OCI-LY3 (cell line): ENCODE results near the gene IRGQ.

Experiments
- H2AFZ ChIP-seq: fragments of 200-600, 300-600 bp; shearing (Covaris generic); 2 replicates; pipeline ENCODE4 v1.6.0; 2014; ENCODE audit warnings: antibody characterized with exemption, low read depth, low read length
- H3K27ac ChIP-seq: fragments of 200-600, 300-600 bp; sonication (generic); 2 replicates; pipeline ENCODE4 v1.5.1; 2014; ENCODE audit warnings: mild to moderate bottlenecking, low read length, moderate library complexity, mixed read lengths
- H3K27me3 ChIP-seq: fragments of 200-600, 300-600 bp; sonication (generic); 2 replicates; pipeline ENCODE4 v1.6.1; 2014; ENCODE audit warnings: low read depth, low read length, mixed read lengths
- H3K36me3 ChIP-seq: fragments of 200-600, 300-600 bp; sonication (generic); replicated peaks from 2 replicates; pipeline ENCODE3; 2014; ENCODE audit warnings: low read depth, low read length, mixed read lengths
- H3K4me1 ChIP-seq: fragments of 300-600, 200-600 bp; sonication (generic); 2 replicates; pipeline ENCODE4 v1.6.1; 2014; ENCODE audit warnings: low read length, mixed read lengths
- H3K4me2 ChIP-seq: fragments of 200-600, 300-600 bp; sonication (generic); 2 replicates; pipeline ENCODE4 v1.6.1; 2014; ENCODE audit warnings: low read length, mixed read lengths
- H3K4me3 ChIP-seq: fragments of 300-600, 200-600 bp; sonication (generic); 2 replicates; pipeline ENCODE4 v1.5.1; 2014; ENCODE audit warnings: antibody characterized with exemption, mild to moderate bottlenecking, low read length, moderate library complexity
- H3K79me2 ChIP-seq: fragments of 300-600, 200-600 bp; shearing (Covaris generic); 2 replicates; pipeline ENCODE4 v1.6.1; 2014; ENCODE audit warnings: mild to moderate bottlenecking, low read length, mixed read lengths
- H3K9ac ChIP-seq: fragments of 300-600, 200-600 bp; shearing (Covaris generic); 2 replicates; pipeline ENCODE4 v1.6.0; 2014; ENCODE audit warnings: mild to moderate bottlenecking, low read length, moderate library complexity
- H3K9me3 ChIP-seq: fragments of 200-600, 300-600 bp; shearing (Covaris generic); 2 replicates; pipeline ENCODE4 v1.6.1; 2014; ENCODE audit warnings: low read length, mixed read lengths; ENCODE audit not compliant: insufficient read depth
- H4K20me1 ChIP-seq: fragments of 200-600, 300-600 bp; sonication (generic); 2 replicates; pipeline ENCODE4 v1.6.1; 2016; ENCODE audit warnings: low read length, mixed read lengths; ENCODE audit not compliant: insufficient read depth
- CTCF ChIP-seq: fragments of 200-600, 300-600 bp; sonication (generic); IDR thresholded peaks from 2 replicates; pipeline ENCODE4 v1.5.1; 2014; ENCODE audit warnings: antibody characterized with exemption, low read length, low read depth
- EZH2phosphoT487 ChIP-seq: fragments of 200-600 bp; shearing (Covaris generic); IDR thresholded peaks from 2 replicates; pipeline ENCODE4 v1.6.1; 2018; ENCODE audit warnings: antibody characterized with exemption, mixed run types, low read depth

The IRGQ gene

GRCh38 chr19:43596842-43597461, 1.0 kb upstream of the IRGQ start:
- no peak for TF ChIP-seq CTCF
- TF ChIP-seq EZH2phosphoT487, result no peak
- H3K4me1 ChIP-seq, result peaks cover 22% of the 10 kb centered on the region
- H3K4me2 ChIP-seq, result peak overlapping the region; percentile 93
- H3K27ac ChIP-seq, result peak overlapping the region; percentile 81
- H3K9ac ChIP-seq, result peak overlapping the region; percentile 88
- no peaks in the 10 kb centered on the region for H4K20me1 ChIP-seq
- H3K27me3 ChIP-seq, result no peaks in the 10 kb centered on the region
- H2AFZ ChIP-seq, result peak overlapping the region; percentile 70
- H3K4me3 ChIP-seq, result peak overlapping the region; percentile 91
- peaks cover 47% of the 10 kb centered on the region for H3K79me2 ChIP-seq
- no peaks in the 10 kb centered on the region for H3K9me3 ChIP-seq
- peaks cover 34% of the 10 kb centered on the region for H3K36me3 ChIP-seq

- H3K27me3 ChIP-seq, result no peaks in the 10 kb centered on the region
- H3K4me2 ChIP-seq, result peak overlapping the region; percentile 77
- H3K9ac ChIP-seq, result peak overlapping the region; percentile 84
- TF ChIP-seq EZH2phosphoT487 (no peak), CTCF (no peak)
- H3K79me2 ChIP-seq, result peaks cover 47% of the 10 kb centered on the region
- H3K4me1 ChIP-seq, result peaks cover 22% of the 10 kb centered on the region
- no peaks in the 10 kb centered on the region for H4K20me1 ChIP-seq
- H3K4me3 ChIP-seq, result peak overlapping the region; percentile 78
- peaks cover 31% of the 10 kb centered on the region for H3K36me3 ChIP-seq
- peak overlapping the region; percentile 41 for H3K27ac ChIP-seq
- H3K9me3 ChIP-seq, result no peaks in the 10 kb centered on the region
- H2AFZ ChIP-seq, result no peak overlapping the region
These were observed 332 bp downstream of the IRGQ start for GRCh38 chr19:43595605-43595998.

- peaks cover 47% of the 10 kb centered on the region for H3K79me2 ChIP-seq
- H3K4me1 ChIP-seq, result peaks cover 22% of the 10 kb centered on the region
- no peaks in the 10 kb centered on the region for H3K27me3 ChIP-seq
- peak overlapping the region; percentile 78 for H3K4me3 ChIP-seq
- TF ChIP-seq CTCF (peak; percentile 67), EZH2phosphoT487 (no peak)
- no peaks in the 10 kb centered on the region for H4K20me1 ChIP-seq
- peak overlapping the region; percentile 41 for H3K27ac ChIP-seq
- peaks cover 27% of the 10 kb centered on the region for H3K36me3 ChIP-seq
- no peak overlapping the region; the same call in 1 of the 2 replicates for H2AFZ ChIP-seq
- peak overlapping the region; percentile 84 for H3K9ac ChIP-seq
- H3K4me2 ChIP-seq, result peak overlapping the region; percentile 77
- H3K9me3 ChIP-seq, result no peaks in the 10 kb centered on the region
These were observed 977 bp downstream of the IRGQ start for GRCh38 chr19:43594710-43595604.

GRCh38 chr19:43594081-43594697, 1.7 kb downstream of the IRGQ start:
- no peak overlapping the region for H2AFZ ChIP-seq
- no peak for TF ChIP-seq EZH2phosphoT487
- no peak for TF ChIP-seq CTCF
- peaks cover 22% of the 10 kb centered on the region for H3K4me1 ChIP-seq
- no peaks in the 10 kb centered on the region for H3K9me3 ChIP-seq
- H4K20me1 ChIP-seq, result no peaks in the 10 kb centered on the region
- peak overlapping the region; percentile 77 for H3K4me2 ChIP-seq
- H3K79me2 ChIP-seq, result peaks cover 47% of the 10 kb centered on the region
- H3K36me3 ChIP-seq, result peaks cover 21% of the 10 kb centered on the region
- no peak overlapping the region for H3K27ac ChIP-seq
- peak overlapping the region; percentile 84 for H3K9ac ChIP-seq
- no peaks in the 10 kb centered on the region for H3K27me3 ChIP-seq
- H3K4me3 ChIP-seq, result peak overlapping the region; percentile 78
